Erythroblast (primary cell): ENCODE data around the gene PLP1.
"Not testable (repeated sequence)": the region's sequence is repeated elsewhere in the genome, so short reads cannot be mapped to it uniquely, and the experiment has no call there.

ENCODE experiments used
- GATA1 ChIP-seq: IDR thresholded peaks from 2 replicates; pipeline ENCODE4 v1.6.1; 2011; ENCODE audit warnings: low read depth, mild to moderate bottlenecking, control low read depth, low read length, moderate library complexity
- POLR2A ChIP-seq: IDR thresholded peaks from 2 replicates; pipeline ENCODE4 v1.6.1; 2011; ENCODE audit warnings: mild to moderate bottlenecking, low read length

GRCh38 chrX:103817101-103817500 is 40.5 kb downstream of the PLP1 start:
- TF ChIP-seq POLR2A, GATA1: not testable (repeated sequence)
